Smooth muscle cell (in vitro differentiated cells): Measurements from ENCODE around the gene TRPM2. TPM values are rescaled to one million over a fixed set of nuclear protein-coding genes. Genes with fewer than 3 reads are reported as not detected.

Experiments used
- DNase-seq: peaks from one replicate; lab custom pipeline; 2025; ENCODE audit not compliant: unreplicated experiment; lab: John Stamatoyannopoulos, UW
- H2AFZ ChIP-seq: fragments of 200-600 bp; sonication (generic); 2 replicates; pipeline ENCODE4 v1.6.0; 2016; ENCODE audit warnings: antibody characterized with exemption, low read depth, mild to moderate bottlenecking
- H3F3A ChIP-seq: fragments of 200-600 bp; sonication (generic); 2 replicates; pipeline ENCODE4 v1.6.0; 2017; ENCODE audit warnings: antibody characterized with exemption, low read depth
- H3K27ac ChIP-seq: fragments of 200-600 bp; sonication (generic); 2 replicates; pipeline ENCODE4 v1.5.1; 2016; ENCODE audit warnings: low read depth, mild to moderate bottlenecking
- H3K27me3 ChIP-seq: fragments of 200-600 bp; sonication (generic); 2 replicates; pipeline ENCODE4 v1.6.1; 2016; ENCODE audit warnings: low read depth, mild to moderate bottlenecking
- H3K36me3 ChIP-seq: fragments of 200-600 bp; sonication (generic); 2 replicates; pipeline ENCODE4 v1.5.1; 2016; ENCODE audit warnings: low read depth
- H3K4me1 ChIP-seq: fragments of 200-600 bp; sonication (generic); 2 replicates; pipeline ENCODE4 v1.5.1; 2016; ENCODE audit warnings: low read depth
- H3K4me2 ChIP-seq: fragments of 200-600 bp; sonication (generic); 2 replicates; pipeline ENCODE4 v1.6.0; 2016; ENCODE audit warnings: mild to moderate bottlenecking
- H3K4me3 ChIP-seq: fragments of 200-600 bp; sonication (generic); 2 replicates; pipeline ENCODE4 v1.5.1; 2016; ENCODE audit warnings: mild to moderate bottlenecking
- H3K79me2 ChIP-seq: fragments of 200-600 bp; sonication (generic); 2 replicates; pipeline ENCODE4 v1.6.0; 2016; ENCODE audit warnings: low read depth, mild to moderate bottlenecking
- H3K9ac ChIP-seq: fragments of 200-600 bp; sonication (generic); 2 replicates; pipeline ENCODE4 v1.6.0; 2016; ENCODE audit warnings: low read depth
- H3K9me3 ChIP-seq: fragments of 200-600 bp; sonication (generic); replicated peaks from 2 replicates; pipeline ENCODE4 v1.5.1; 2016; ENCODE audit warnings: low read depth
- H4K20me1 ChIP-seq: fragments of 200-600 bp; sonication (generic); 2 replicates; pipeline ENCODE4 v1.6.0; 2016; ENCODE audit warnings: low read depth
- CTCF ChIP-seq: fragments of 200-600 bp; sonication (generic); IDR thresholded peaks from 2 replicates; pipeline ENCODE4 v1.5.1; 2017; ENCODE audit warnings: borderline replicate concordance, mild to moderate bottlenecking, antibody characterized with exemption; ENCODE audit not compliant: insufficient read depth, poor library complexity, severe bottlenecking
- WGBS: methylation state at CpG from one replicate; pipeline ENCODE4 v1.1.7; 2016; ENCODE audit warnings: low lambda C conversion rate; 5-methylcytosine and 5-hydroxymethylcytosine counted together
- polyA plus RNA-seq: library from polyadenylated mRNA; unstranded; fragments of >200 nt; fragmentation: Nextera tagmentation; extraction: Ambion mirVana; gene quantifications from 2 replicates; pipeline ENCODE4 v1.2.1, GENCODE V29; 2016
- total RNA-seq: library from RNA; depleted of rRNA; stranded (reverse); fragments of >200 nt; gene quantifications from 2 replicates; pipeline ENCODE4 v1.2.3, GENCODE V29; 2014

The TRPM2 gene
- total and polyA plus RNA-seq, 2 experiments from 2014 or later = 0.31 TPM; not detected in 1

DNA sequence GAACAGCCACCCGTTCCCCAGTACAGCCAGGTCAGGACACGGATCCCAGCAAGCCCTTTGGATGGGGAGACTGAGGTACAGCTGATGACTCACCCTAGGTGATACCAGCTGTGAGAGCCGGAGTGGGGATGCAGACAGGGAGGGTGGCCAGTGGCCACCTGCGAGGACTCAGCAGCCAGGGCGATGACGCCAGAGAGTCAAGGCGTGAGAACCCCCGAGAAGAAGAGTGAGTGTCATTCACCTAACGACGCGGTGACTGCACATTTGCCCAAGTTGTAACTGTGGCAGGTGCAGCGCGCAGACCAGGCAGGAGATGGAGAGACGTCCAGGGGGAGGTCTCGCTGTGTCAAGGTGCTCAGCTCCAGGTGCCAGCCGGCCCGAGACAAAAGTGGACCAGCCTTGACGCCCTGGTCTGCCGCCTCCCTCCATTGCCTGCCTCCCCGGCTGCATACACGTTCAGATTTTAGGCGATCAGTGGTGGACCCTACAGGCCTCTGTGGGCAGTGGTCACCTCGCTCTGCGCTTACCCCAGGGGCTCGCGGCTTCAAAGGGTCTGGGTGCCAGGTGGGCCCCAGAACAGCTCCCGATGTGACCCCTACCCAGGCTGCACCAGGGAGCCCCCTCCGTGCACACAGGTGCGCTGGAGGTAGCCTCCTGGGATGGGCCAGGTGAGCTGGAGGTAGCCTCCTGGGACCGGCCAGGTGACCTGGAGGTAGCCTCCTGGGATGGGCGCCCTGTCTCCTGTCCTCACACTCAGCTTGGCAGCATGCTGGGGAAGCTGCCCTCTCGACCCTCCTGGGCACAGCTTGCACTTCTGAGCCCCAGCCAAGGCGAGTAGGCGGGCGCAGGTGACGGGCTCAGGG lies 113.8 kb downstream of the TRPM2 start:
- Histone ChIP-seq H3F3A (no peaks in the 10 kb centered on the region), H3K27me3 (no peaks in the 10 kb centered on the region), H3K27ac (no peak overlapping the region), H3K4me1 (no peaks in the 10 kb centered on the region), H3K79me2 (no peaks in the 10 kb centered on the region), H4K20me1 (no peaks in the 10 kb centered on the region), H3K4me2 (no peak overlapping the region), H3K9ac (no peak overlapping the region), H3K36me3 (no peaks in the 10 kb centered on the region), H3K4me3 (no peak overlapping the region), H2AFZ (no peak overlapping the region), H3K9me3 (no peaks in the 10 kb centered on the region)
- no peak for TF ChIP-seq CTCF
- 96% methylated on average over 36 of the region's 36 CpGs for WGBS
- DNase-seq = no peak

DNA sequence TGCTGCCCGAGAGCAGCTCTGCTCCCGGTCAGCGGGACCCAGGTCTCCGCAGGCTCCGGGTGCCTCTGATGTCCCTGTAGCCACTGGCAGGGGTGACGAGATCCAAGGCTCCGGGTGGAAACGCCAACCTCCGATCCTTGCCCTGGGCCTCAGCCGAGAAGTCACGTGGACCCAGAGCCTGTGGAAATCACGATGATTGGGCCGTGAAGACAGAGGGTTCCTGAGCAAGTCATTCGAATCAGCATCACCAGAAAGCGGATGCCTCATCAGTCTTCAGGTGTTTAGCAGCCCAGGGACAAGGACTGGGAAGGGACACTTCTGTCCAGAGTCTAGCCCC lies 114.4 kb downstream of the TRPM2 start:
- no peaks in the 10 kb centered on the region for H3K36me3 ChIP-seq
- WGBS = 95% methylated on average over 15 of the region's 15 CpGs
- H3K4me2 ChIP-seq = no peak overlapping the region
- H3K4me1 ChIP-seq = no peaks in the 10 kb centered on the region
- H3K9ac ChIP-seq = no peak overlapping the region
- H2AFZ ChIP-seq = no peak overlapping the region
- no peaks in the 10 kb centered on the region for H3F3A ChIP-seq
- no peak for DNase-seq
- H3K4me3 ChIP-seq = no peak overlapping the region
- H3K27ac ChIP-seq = no peak overlapping the region
- no peaks in the 10 kb centered on the region for H3K79me2 ChIP-seq
- H3K9me3 ChIP-seq = no peaks in the 10 kb centered on the region
- TF ChIP-seq CTCF = no peak
- H3K27me3 ChIP-seq = no peaks in the 10 kb centered on the region
- H4K20me1 ChIP-seq = no peaks in the 10 kb centered on the region

DNA sequence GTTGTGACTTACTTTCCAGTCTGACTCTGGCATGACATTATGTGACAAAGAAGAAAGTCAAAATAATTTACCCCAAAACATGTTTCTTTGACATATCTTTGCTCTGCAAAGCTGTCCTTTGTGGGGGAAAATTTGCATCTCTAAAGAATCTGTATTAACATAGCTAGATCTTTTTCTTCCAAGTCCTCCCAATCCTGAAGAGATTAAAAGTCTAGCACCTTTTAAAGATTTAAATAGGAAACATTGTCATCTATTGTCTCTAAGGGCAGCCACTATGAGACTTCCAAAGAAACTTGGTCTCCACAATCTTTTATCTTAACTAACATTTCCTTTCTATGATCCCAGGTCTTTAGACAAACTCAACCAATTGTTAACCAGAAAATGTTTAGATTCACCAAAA lies 117.9 kb downstream of the TRPM2 start:
- no peaks in the 10 kb centered on the region for H3F3A ChIP-seq
- no peak overlapping the region for H2AFZ ChIP-seq
- DNase-seq = no peak
- no peak overlapping the region for H3K4me2 ChIP-seq
- no peaks in the 10 kb centered on the region for H3K27me3 ChIP-seq
- no peaks in the 10 kb centered on the region for H3K36me3 ChIP-seq
- H3K4me1 ChIP-seq = no peaks in the 10 kb centered on the region
- no peak overlapping the region for H3K9ac ChIP-seq
- H4K20me1 ChIP-seq = no peaks in the 10 kb centered on the region
- H3K4me3 ChIP-seq = no peak overlapping the region
- no peak for TF ChIP-seq CTCF
- no peaks in the 10 kb centered on the region for H3K9me3 ChIP-seq
- H3K79me2 ChIP-seq = no peaks in the 10 kb centered on the region
- no peak overlapping the region for H3K27ac ChIP-seq

GRCh38 chr21:44471996-44472395 lies 118.6 kb downstream of the TRPM2 start:
- H3K4me3 ChIP-seq = no peak overlapping the region
- no peak overlapping the region for H2AFZ ChIP-seq
- no peaks in the 10 kb centered on the region for H3K27me3 ChIP-seq
- H3K4me2 ChIP-seq = no peak overlapping the region
- no peaks in the 10 kb centered on the region for H3K36me3 ChIP-seq
- WGBS = 90% methylated on average over 6 of the region's 6 CpGs
- DNase-seq = no peak
- no peaks in the 10 kb centered on the region for H3K9me3 ChIP-seq
- no peak for TF ChIP-seq CTCF
- H3K79me2 ChIP-seq = no peaks in the 10 kb centered on the region
- H3K9ac ChIP-seq = no peak overlapping the region
- no peak overlapping the region for H3K27ac ChIP-seq
- no peaks in the 10 kb centered on the region for H3F3A ChIP-seq
- H3K4me1 ChIP-seq = no peaks in the 10 kb centered on the region
- no peaks in the 10 kb centered on the region for H4K20me1 ChIP-seq
